Peyer's patch (tissue), 4 donors: ENCODE data around the gene CARHSP1.

Experiments used
- POLR2A ChIP-seq, 2 donors: fragments of 450-650 bp; IDR thresholded peaks; one replicate each; pipeline ENCODE4 v1.5.1; 2017; ENCODE audit warnings: antibody characterized with exemption in 2 of 2, mild to moderate bottlenecking in 2 of 2, moderate library complexity in 2 of 2
- TF ChIP-seq, protein P1 (sequence below), 6 experiments: fragments of 450-650 bp in 4 of 6; fragments of 200-600 bp in 2 of 6; sonication (generic) in 1 of 6; IDR thresholded peaks; one replicate each; pipeline ENCODE4 v1.5.1; 2017 to 2019; ENCODE audit warnings: antibody characterized with exemption in 6 of 6, mild to moderate bottlenecking in 3 of 6, moderate library complexity in 1 of 6

GRCh38 chr16:8912793-8913192 lies 44.0 kb upstream of the CARHSP1 start:
- TF ChIP-seq, protein P1, sequence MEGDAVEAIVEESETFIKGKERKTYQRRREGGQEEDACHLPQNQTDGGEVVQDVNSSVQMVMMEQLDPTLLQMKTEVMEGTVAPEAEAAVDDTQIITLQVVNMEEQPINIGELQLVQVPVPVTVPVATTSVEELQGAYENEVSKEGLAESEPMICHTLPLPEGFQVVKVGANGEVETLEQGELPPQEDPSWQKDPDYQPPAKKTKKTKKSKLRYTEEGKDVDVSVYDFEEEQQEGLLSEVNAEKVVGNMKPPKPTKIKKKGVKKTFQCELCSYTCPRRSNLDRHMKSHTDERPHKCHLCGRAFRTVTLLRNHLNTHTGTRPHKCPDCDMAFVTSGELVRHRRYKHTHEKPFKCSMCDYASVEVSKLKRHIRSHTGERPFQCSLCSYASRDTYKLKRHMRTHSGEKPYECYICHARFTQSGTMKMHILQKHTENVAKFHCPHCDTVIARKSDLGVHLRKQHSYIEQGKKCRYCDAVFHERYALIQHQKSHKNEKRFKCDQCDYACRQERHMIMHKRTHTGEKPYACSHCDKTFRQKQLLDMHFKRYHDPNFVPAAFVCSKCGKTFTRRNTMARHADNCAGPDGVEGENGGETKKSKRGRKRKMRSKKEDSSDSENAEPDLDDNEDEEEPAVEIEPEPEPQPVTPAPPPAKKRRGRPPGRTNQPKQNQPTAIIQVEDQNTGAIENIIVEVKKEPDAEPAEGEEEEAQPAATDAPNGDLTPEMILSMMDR (IDR thresholded peaks at IDR 0.05): no peak
- TF ChIP-seq POLR2A (IDR thresholded peaks at IDR 0.05): no peak
